HepG2 (cell line): ENCODE measurements around the gene ZNF554. TPM values are rescaled to one million over a fixed set of nuclear protein-coding genes. Genes with fewer than 3 reads are reported as not detected.

Source experiments
- ADNP ChIP-seq: sonication (generic); formaldehyde crosslinking; IDR thresholded peaks from 2 replicates; pipeline ENCODE4 v1.4.0; 2020; ENCODE audit warnings: missing genetic modification reagents
- ATF4 ChIP-seq, 2 experiments: fragments of 450-650 bp in 1 of 2; sonication (generic) in 1 of 2; formaldehyde crosslinking; IDR thresholded peaks; 2 replicates each; pipeline versions ENCODE4 v1.5.0 to v1.8.0; 2020 to 2022; ENCODE audit warnings: mild to moderate bottlenecking in 1 of 2, missing genetic modification reagents in 1 of 2
- CENPBD1 ChIP-seq: sonication (generic); formaldehyde crosslinking; IDR thresholded peaks from 2 replicates; pipeline ENCODE4 v1.8.0; 2022; ENCODE audit warnings: missing genetic modification reagents, low read depth, mild to moderate bottlenecking, borderline replicate concordance
- FOXK1 ChIP-seq: sonication (generic); formaldehyde crosslinking; IDR thresholded peaks from 2 replicates; pipeline ENCODE4 v1.4.0; 2020; ENCODE audit warnings: low read depth, missing genetic modification reagents, borderline replicate concordance
- HNF1B ChIP-seq: sonication (generic); formaldehyde crosslinking; IDR thresholded peaks from 2 replicates; pipeline ENCODE4 v1.5.1; 2020; ENCODE audit warnings: mild to moderate bottlenecking, moderate library complexity, missing genetic modification reagents
- MZF1 ChIP-seq: sonication (generic); formaldehyde crosslinking; IDR thresholded peaks from 2 replicates; pipeline ENCODE4 v1.8.1; 2023; ENCODE audit warnings: mild to moderate bottlenecking, missing genetic modification reagents, borderline replicate concordance
- PHF20 ChIP-seq: sonication (generic); formaldehyde crosslinking; IDR thresholded peaks from 2 replicates; pipeline ENCODE4 v1.5.0; 2020; ENCODE audit warnings: mild to moderate bottlenecking, missing genetic modification reagents
- SNAI1 ChIP-seq: sonication (generic); formaldehyde crosslinking; IDR thresholded peaks from 2 replicates; pipeline ENCODE4 v1.5.0; 2020; ENCODE audit warnings: mild to moderate bottlenecking, missing genetic modification reagents, borderline replicate concordance
- TAF15 ChIP-seq: fragments of 200-400 bp; formaldehyde crosslinking; IDR thresholded peaks from one replicate; pipeline ENCODE4 v1.6.1; 2018; ENCODE audit warnings: mild to moderate bottlenecking, low read depth, low read length; ENCODE audit not compliant: poor library complexity, severe bottlenecking
- TARDBP ChIP-seq: sonication (generic); formaldehyde crosslinking; IDR thresholded peaks from 2 replicates; pipeline ENCODE4 v1.8.0; 2022; ENCODE audit warnings: mild to moderate bottlenecking, missing genetic modification reagents
- ZNF20 ChIP-seq: sonication (generic); formaldehyde crosslinking; IDR thresholded peaks from 2 replicates; pipeline ENCODE4 v1.4.0; 2020; ENCODE audit warnings: mild to moderate bottlenecking, moderate library complexity, missing genetic modification reagents
- ZNF224 ChIP-seq: sonication (generic); formaldehyde crosslinking; IDR thresholded peaks from 2 replicates; pipeline ENCODE4 v1.5.0; 2020; ENCODE audit warnings: mild to moderate bottlenecking, missing genetic modification reagents
- ZNF253 ChIP-seq: sonication (generic); formaldehyde crosslinking; IDR thresholded peaks from 2 replicates; pipeline ENCODE4 v1.8.0; 2022; ENCODE audit warnings: mild to moderate bottlenecking, missing genetic modification reagents, borderline replicate concordance
- ZNF280D ChIP-seq: sonication (generic); formaldehyde crosslinking; IDR thresholded peaks from 2 replicates; pipeline ENCODE4 v1.5.1; 2020; ENCODE audit warnings: mild to moderate bottlenecking, missing genetic modification reagents
- ZNF3 ChIP-seq: IDR thresholded peaks from 2 replicates; pipeline ENCODE4 v1.7.0; 2017; ENCODE audit warnings: inconsistent platforms
- ZNF616 ChIP-seq: sonication (generic); formaldehyde crosslinking; IDR thresholded peaks from 2 replicates; pipeline ENCODE4 v1.5.0; 2020; ENCODE audit warnings: low read depth, mild to moderate bottlenecking, missing genetic modification reagents
- ZSCAN29 ChIP-seq: sonication (generic); formaldehyde crosslinking; conservative IDR thresholded peaks from 2 replicates; pipeline ENCODE4 v1.4.0; 2020; ENCODE audit warnings: mild to moderate bottlenecking, missing genetic modification reagents
- polyA plus RNA-seq, 8 experiments: library from polyadenylated mRNA; depleted of rRNA in 3 of 8; stranded (reverse) in 7 of 8; unstranded in 1 of 8; fragments of >200 nt; fragmentation: Illumina TruSeq in 4 of 8; extraction: Trizol in 4 of 8; gene quantifications; 2 replicates each; pipeline versions ENCODE4 v1.2.1 to v1.2.3, GENCODE V29; 2011 to 2016; ENCODE audit warnings: low read depth in 4 of 8, missing spikeins in 1 of 8, mixed read lengths in 1 of 8; ENCODE audit not compliant: insufficient read depth in 1 of 8
- total RNA-seq, 5 experiments: library from RNA; depleted of rRNA; stranded (reverse); fragments of >200 nt; fragmentation: Illumina TruSeq; extraction: Trizol; gene quantifications; 2 replicates each; pipeline ENCODE4 v1.2.3, GENCODE V29; 2016; ENCODE audit warnings: low read depth in 1 of 5
- TF ChIP-seq, protein P1 (sequence below): sonication (generic); formaldehyde crosslinking; IDR thresholded peaks from 2 replicates; pipeline ENCODE4 v1.4.0; 2020; ENCODE audit warnings: low read depth, mild to moderate bottlenecking, missing genetic modification reagents

Gene ZNF554
- total and polyA plus RNA-seq, 2 of the 13 experiments (the other 11 are each of a cell fraction or from before 2014, with no cell fraction given): 2.2 to 2.7 TPM

DNA sequence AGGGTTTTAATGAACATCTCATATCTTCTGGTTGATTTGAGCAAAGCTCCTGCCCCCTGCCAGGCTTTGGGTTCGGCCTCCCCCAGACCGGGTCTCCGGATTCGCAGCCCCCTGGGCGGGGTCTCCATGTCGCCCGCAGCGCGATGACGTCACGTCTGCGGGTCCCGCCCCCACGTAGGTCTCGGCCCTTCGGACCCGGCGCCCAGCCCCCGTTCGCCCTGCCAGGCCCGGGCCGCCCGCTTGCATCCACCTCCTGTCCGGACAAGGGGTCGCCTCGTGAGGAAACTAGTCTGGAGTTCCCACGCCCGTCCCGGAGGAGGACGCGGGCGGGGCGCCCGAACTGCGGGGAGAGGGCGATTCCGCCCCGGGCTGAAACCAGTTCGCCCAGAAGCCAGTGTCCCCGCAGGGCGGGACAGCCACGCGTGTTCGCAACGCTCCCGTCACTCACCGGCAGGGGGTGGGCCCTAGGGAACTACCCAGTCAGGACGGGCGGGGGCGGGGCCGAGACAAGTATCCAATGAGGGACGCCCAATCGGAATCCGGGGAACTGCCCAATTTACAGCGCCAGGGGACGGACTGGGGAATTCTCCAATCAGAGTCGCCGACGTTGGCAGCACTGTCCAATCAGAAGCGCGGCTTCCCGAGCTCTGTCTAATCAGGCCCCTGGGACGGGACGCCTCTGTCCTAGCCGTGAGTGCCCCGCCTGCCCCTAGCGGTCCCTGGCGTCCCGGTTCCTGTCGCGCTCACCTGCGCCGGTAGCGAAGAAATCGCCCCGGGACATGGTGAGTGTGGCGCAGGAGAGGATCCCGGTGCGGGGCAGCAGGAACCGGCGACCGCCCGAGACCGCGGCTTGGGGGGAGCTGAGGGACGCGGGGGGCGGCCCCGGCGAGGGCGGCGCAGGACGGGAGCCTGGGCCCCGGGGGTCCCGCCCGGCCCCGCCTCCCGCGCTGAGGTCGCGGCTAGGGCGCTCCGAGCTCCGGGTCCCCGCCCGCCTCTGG is 21.4 kb downstream of the ZNF554 start, which contains the start of gene ZNF555 (continued):
- peak; percentile 94 for TF ChIP-seq ZNF280D (CRISPR knock-in tag)
- no peak for TF ChIP-seq CENPBD1 (CRISPR knock-in tag)
- TF ChIP-seq FOXK1 (CRISPR knock-in tag): peak; percentile 45; the same call in 1 of the 2 replicates
- no peak for TF ChIP-seq ZNF224 (CRISPR knock-in tag)
- no peak for TF ChIP-seq ZNF253 (CRISPR knock-in tag)
- TF ChIP-seq ZNF616 (CRISPR knock-in tag): no peak
- 0 out of 2 replicates have a peak, but pooled peaks have one; percentile 50 for TF ChIP-seq SNAI1
- no peak for TF ChIP-seq MZF1 (CRISPR knock-in tag)
- 0 out of 2 replicates have a peak, but pooled peaks have one; percentile 37 for TF ChIP-seq ADNP
- peak; percentile 36; the same call in 1 of the 2 replicates for TF ChIP-seq HNF1B (CRISPR knock-in tag)
- no peak for TF ChIP-seq ZNF20 (CRISPR knock-in tag)
- peak; percentile 90 for TF ChIP-seq ZSCAN29
- TF ChIP-seq PHF20 (CRISPR knock-in tag): peak; percentile 55
- no peak for TF ChIP-seq TAF15
- no peak for TF ChIP-seq ZNF3 (CRISPR knock-in tag)
- peak in 1 of 2 experiments; percentile 66; a peak in 1 of 4 replicates for TF ChIP-seq ATF4 (CRISPR knock-in tag; IDR thresholded peaks at IDR 0.05)
- TF ChIP-seq, protein P1, sequence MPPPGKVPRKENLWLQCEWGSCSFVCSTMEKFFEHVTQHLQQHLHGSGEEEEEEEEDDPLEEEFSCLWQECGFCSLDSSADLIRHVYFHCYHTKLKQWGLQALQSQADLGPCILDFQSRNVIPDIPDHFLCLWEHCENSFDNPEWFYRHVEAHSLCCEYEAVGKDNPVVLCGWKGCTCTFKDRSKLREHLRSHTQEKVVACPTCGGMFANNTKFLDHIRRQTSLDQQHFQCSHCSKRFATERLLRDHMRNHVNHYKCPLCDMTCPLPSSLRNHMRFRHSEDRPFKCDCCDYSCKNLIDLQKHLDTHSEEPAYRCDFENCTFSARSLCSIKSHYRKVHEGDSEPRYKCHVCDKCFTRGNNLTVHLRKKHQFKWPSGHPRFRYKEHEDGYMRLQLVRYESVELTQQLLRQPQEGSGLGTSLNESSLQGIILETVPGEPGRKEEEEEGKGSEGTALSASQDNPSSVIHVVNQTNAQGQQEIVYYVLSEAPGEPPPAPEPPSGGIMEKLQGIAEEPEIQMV (CRISPR knock-in tag): no peak; the same call in 1 of the 2 replicates
- TF ChIP-seq TARDBP (CRISPR knock-in tag): peak; percentile 78; the same call in 1 of the 2 replicates
